ENCODE measurements around the gene MOAP1.

Gene MOAP1

GRCh38 chr14:93220509-93220908 lies 35.8 kb upstream of the MOAP1 start:
- Histone ChIP-seq H3K4me3 (no peak overlapping the region), H3K27ac (no peak overlapping the region)
- TF ChIP-seq CTCF (IDR thresholded peaks at IDR 0.05) = no peak
- no peak for DNase-seq (ENCODE audit: low spot score)

- DNase-seq (ENCODE audit: low spot score) = no peak
- TF ChIP-seq CTCF (IDR thresholded peaks at IDR 0.05) = no peak
- Histone ChIP-seq H3K4me3 (no peak overlapping the region), H3K27ac (no peak overlapping the region)
Observed at GRCh38 chr14:93219103-93219726, 34.5 kb upstream of the MOAP1 start.

GRCh38 chr14:93214598-93214997 lies 29.9 kb upstream of the MOAP1 start:
- DNase-seq (ENCODE audit: low spot score) = no peak
- H3K4me3 ChIP-seq = no peak overlapping the region

GRCh38 chr14:93212432-93212831 lies 27.7 kb upstream of the MOAP1 start:
- no peak overlapping the region for H3K27ac ChIP-seq
- no peak for DNase-seq (ENCODE audit: low spot score)
- H3K4me3 ChIP-seq = no peak overlapping the region
- TF ChIP-seq CTCF (IDR thresholded peaks at IDR 0.05) = no peak

More at GRCh38 chr14:93214598-93214997, 29.9 kb upstream of the MOAP1 start:
- TF ChIP-seq CTCF (IDR thresholded peaks at IDR 0.05) = no peak
- H3K27ac ChIP-seq = no peak overlapping the region

GRCh38 chr14:93207468-93208308 lies 23.0 kb upstream of the MOAP1 start:
- peak overlapping the region; percentile 99 for H3K4me3 ChIP-seq
- no peak for TF ChIP-seq CTCF (IDR thresholded peaks at IDR 0.05)
- no peak for DNase-seq (ENCODE audit: low spot score)
- H3K27ac ChIP-seq = peak overlapping the region; percentile 68 to 92

- peak; percentile 97 for DNase-seq (ENCODE audit: low spot score)
- no peak for TF ChIP-seq CTCF (IDR thresholded peaks at IDR 0.05)
- H3K27ac ChIP-seq = peak within 1 kb of the TSS; percentile 68 to 92
- peak within 1 kb of the TSS; percentile 99 for H3K4me3 ChIP-seq
Observed at GRCh38 chr14:93206793-93207467, 22.2 kb upstream of the MOAP1 start, which contains the start of the genes GON7 and UBR7. GON7 (minus strand) TSS chr14:93207065; CDS start chr14:93207037, 28 bp downstream. UBR7 (plus strand) TSS chr14:93207256; CDS start chr14:93207292, 36 bp downstream.
